Brain microvascular endothelial cell (primary cell): ENCODE data around the gene PPP1R10.

Experiments
- DNase-seq: peaks from one replicate; pipeline ENCODE4 v3.0.0-alpha.2; 2020
- H3K27ac ChIP-seq: fragments of 250-450 bp; sonication (Bioruptor Pico); 2 replicates; pipeline ENCODE4 v1.5.1; 2020; ENCODE audit warnings: mild to moderate bottlenecking, moderate library complexity
- H3K27me3 ChIP-seq: fragments of 250-450 bp; sonication (Bioruptor Pico); replicated peaks from 2 replicates; pipeline ENCODE4 v1.5.1; 2020; ENCODE audit warnings: mild to moderate bottlenecking
- H3K36me3 ChIP-seq: fragments of 250-450 bp; sonication (Bioruptor Pico); replicated peaks from 2 replicates; pipeline ENCODE4 v1.5.1; 2020; ENCODE audit warnings: mild to moderate bottlenecking
- H3K4me3 ChIP-seq: 2 replicates; pipeline ENCODE4 v1.5.1; 2011; ENCODE audit warnings: low read depth, mild to moderate bottlenecking, control low read depth, low read length, moderate library complexity
- CTCF ChIP-seq: IDR thresholded peaks from 2 replicates; pipeline ENCODE4 v1.5.1; 2011; ENCODE audit warnings: low read depth, mild to moderate bottlenecking, moderate library complexity, low read length, control low read depth, inconsistent platforms; ENCODE audit errors: missing control alignments
- in situ Hi-C: cut with HindIII; loops from 2 replicates; pipeline ENCODE4 v1.10.0; 2017; ENCODE audit warnings: low sequenced_read_pairs, low pct_ligation_motif_present

Gene PPP1R10

GRCh38 chr6:30645989-30646388 lies 28.9 kb upstream of the PPP1R10 start:
- Histone ChIP-seq H3K36me3 (peaks cover 9% of the 10 kb centered on the region), H3K27ac (no peak overlapping the region), H3K4me3 (no peak overlapping the region), H3K27me3 (no peaks in the 10 kb centered on the region)
- no peak for DNase-seq
- TF ChIP-seq CTCF, result no peak
- in situ Hi-C loops, result no loop called here

- H3K27me3 ChIP-seq, result no peaks in the 10 kb centered on the region
- in situ Hi-C loops, result no loop called here
- H3K36me3 ChIP-seq, result peaks cover 20% of the 10 kb centered on the region
- no peak overlapping the region for H3K27ac ChIP-seq
- H3K4me3 ChIP-seq, result no peak overlapping the region
- DNase-seq, result no peak
- no peak for TF ChIP-seq CTCF
Observed at GRCh38 chr6:30644769-30645168, 27.7 kb upstream of the PPP1R10 start.

GRCh38 chr6:30643656-30644055 lies 26.6 kb upstream of the PPP1R10 start:
- no peak for DNase-seq
- H3K4me3 ChIP-seq, result no peak overlapping the region
- TF ChIP-seq CTCF, result no peak
- H3K27ac ChIP-seq, result no peak overlapping the region
- H3K36me3 ChIP-seq, result peaks cover 20% of the 10 kb centered on the region
- no peaks in the 10 kb centered on the region for H3K27me3 ChIP-seq
- in situ Hi-C loops, result no loop called here

- Histone ChIP-seq H3K27ac (no peak overlapping the region), H3K4me3 (no peak overlapping the region), H3K36me3 (peaks cover 20% of the 10 kb centered on the region), H3K27me3 (no peaks in the 10 kb centered on the region)
- in situ Hi-C loops, result no loop called here
- no peak for DNase-seq
- no peak for TF ChIP-seq CTCF
Observed at GRCh38 chr6:30641048-30641447, 24.0 kb upstream of the PPP1R10 start.

- no peak for DNase-seq
- H3K27me3 ChIP-seq, result no peaks in the 10 kb centered on the region
- in situ Hi-C loops, result no loop called here
Observed at GRCh38 chr6:30640481-30640880, 23.4 kb upstream of the PPP1R10 start.

More at GRCh38 chr6:30640481-30640880, 23.4 kb upstream of the PPP1R10 start:
- Histone ChIP-seq H3K36me3 (peaks cover 20% of the 10 kb centered on the region), H3K27ac (no peak overlapping the region), H3K4me3 (no peak overlapping the region)
- TF ChIP-seq CTCF, result no peak
